Esophagus muscularis mucosa (tissue), 4 donors: ENCODE measurements around the gene RAI14. TPM values are rescaled to one million over a fixed set of nuclear protein-coding genes. Genes with fewer than 3 reads are reported as not detected.
"Not testable (repeated sequence)": the region's sequence is repeated elsewhere in the genome, so short reads cannot be mapped to it uniquely, and the experiment has no call there.

Experiments
- DNase-seq: peaks from one replicate; pipeline ENCODE4 v3.0.0-alpha.2; 2017; ENCODE audit errors: extremely low spot score
- H3K27ac ChIP-seq, 4 donors: fragments of 200-600 bp; sonication (generic); replicated peaks in 1 of 4; 1 replicate in 3 of 4; 2 replicates in 1 of 4; pipeline ENCODE4 v1.5.1; 2016 to 2019; ENCODE audit warnings: mild to moderate bottlenecking in 1 of 4
- H3K27me3 ChIP-seq, 4 donors: fragments of 200-600 bp; sonication (generic); one replicate each; pipeline versions ENCODE4 v1.5.1 to v1.6.0; 2016 to 2019
- H3K36me3 ChIP-seq, 4 donors: fragments of 200-600 bp; sonication (generic); one replicate each; pipeline ENCODE4 v1.5.1; 2016 to 2019
- H3K4me1 ChIP-seq, 4 donors: fragments of 200-600 bp; sonication (generic); one replicate each; pipeline ENCODE4 v1.5.1; 2016 to 2019
- H3K4me3 ChIP-seq, 4 donors: fragments of 200-600 bp; sonication (generic); 1 replicate in 2 of 4; 2 replicates in 2 of 4; pipeline ENCODE4 v1.5.1; 2016 to 2019; ENCODE audit warnings: mild to moderate bottlenecking in 4 of 4, moderate library complexity in 1 of 4
- H3K9me3 ChIP-seq, 4 donors: fragments of 200-600 bp; sonication (generic); 1 replicate in 3 of 4; 2 replicates in 1 of 4; pipeline ENCODE4 v1.5.1; 2016 to 2019
- CTCF ChIP-seq, 3 experiments: fragments of 200-600 bp in 2 of 3; fragments of 450-650 bp in 1 of 3; sonication (generic) in 2 of 3; IDR thresholded peaks; one replicate each; pipeline ENCODE4 v1.5.1; 2017 to 2019; ENCODE audit warnings: antibody characterized with exemption in 3 of 3, mild to moderate bottlenecking in 2 of 3, moderate library complexity in 1 of 3
- EP300 ChIP-seq: sonication (generic); formaldehyde crosslinking; IDR thresholded peaks from one replicate; pipeline ENCODE4 v1.6.1; 2017; ENCODE audit warnings: antibody characterized with exemption
- POLR2A ChIP-seq: fragments of 450-650 bp; IDR thresholded peaks from one replicate; pipeline ENCODE4 v1.6.1; 2017; ENCODE audit warnings: antibody characterized with exemption, moderate library complexity, mild to moderate bottlenecking, low read depth
- POLR2AphosphoS5 ChIP-seq, 2 donors: sonication (generic); formaldehyde crosslinking; IDR thresholded peaks; one replicate each; pipeline ENCODE4 v1.6.1; 2017; ENCODE audit warnings: antibody characterized with exemption in 2 of 2
- WGBS: methylation state at CpG from one replicate; pipeline ENCODE4 v1.1.5; 2018; 5-methylcytosine and 5-hydroxymethylcytosine counted together
- intact Hi-C: fragments of 100-400 bp; cut with DNase I; formaldehyde crosslinking; loops from one replicate; pipeline ENCODE4 v1.15.1; 2023
- total RNA-seq, 4 donors: library from RNA; depleted of rRNA; stranded (reverse); fragments of >200 nt; gene quantifications; one replicate each; pipeline versions ENCODE4 v1.1.0 to v1.2.1, GENCODE V29; 2016

RAI14 gene
- total RNA-seq, 4 donors from 2014 or later, result 57.3 to 76.4 (median 68.1) TPM

GRCh38 chr5:34751807-34752736 lies 95.9 kb downstream of the RAI14 start:
- 94% methylated on average over 15 of the region's 15 CpGs for WGBS
- H3K27me3 ChIP-seq, result no peaks in the 10 kb centered on the region
- TF ChIP-seq EP300, result no peak
- no peak for TF ChIP-seq CTCF (IDR thresholded peaks at IDR 0.05)
- TF ChIP-seq POLR2AphosphoS5 (IDR thresholded peaks at IDR 0.05), result no peak
- no peak for TF ChIP-seq POLR2A
- H3K9me3 ChIP-seq, result no peaks in the 10 kb centered on the region
- intact Hi-C loops, result no loop called here
- peaks cover 0 to under 1% (median 0%) of the 10 kb centered on the region in 4 donors for H3K36me3 ChIP-seq
- DNase-seq, result no peak
- H3K4me1 ChIP-seq, result peaks cover 0 to 16% (median 10%) of the 10 kb centered on the region in 4 donors
- H3K27ac ChIP-seq, result no peak overlapping the region
- no peak overlapping the region for H3K4me3 ChIP-seq

GRCh38 chr5:34753236-34753635 lies 97.1 kb downstream of the RAI14 start:
- H3K27ac ChIP-seq, H3K4me3 ChIP-seq, H3K27me3 ChIP-seq, intact Hi-C loops, H3K36me3 ChIP-seq, DNase-seq, H3K9me3 ChIP-seq: not testable (repeated sequence)
- H3K4me1 ChIP-seq, result peaks cover 0 to 16% (median 10%) of the 10 kb centered on the region in 4 donors
- 95% methylated on average over 2 of the region's 2 CpGs for WGBS

- Histone ChIP-seq H3K36me3 (peaks cover 0 to 32% (median 5%) of the 10 kb centered on the region in 4 donors), H3K27ac (no peak overlapping the region), H3K27me3 (no peaks in the 10 kb centered on the region), H3K4me1 (no peaks in the 10 kb centered on the region), H3K9me3 (no peaks in the 10 kb centered on the region), H3K4me3 (no peak overlapping the region)
- intact Hi-C loops, result no loop called here
- TF ChIP-seq CTCF (IDR thresholded peaks at IDR 0.05) (no peak), EP300 (no peak), POLR2A (no peak), POLR2AphosphoS5 (IDR thresholded peaks at IDR 0.05) (no peak)
- WGBS, result 79% methylated on average over 4 of the region's 4 CpGs
- DNase-seq, result no peak
Measured at GRCh38 chr5:34755926-34756325, 99.8 kb downstream of the RAI14 start.

- intact Hi-C loops, result no loop called here
- Histone ChIP-seq H3K36me3 (peaks cover 0 to 39% (median 5%) of the 10 kb centered on the region in 4 donors), H3K9me3 (no peaks in the 10 kb centered on the region), H3K27me3 (no peaks in the 10 kb centered on the region), H3K27ac (no peak overlapping the region), H3K4me1 (peaks cover 0 to 3% (median 1%) of the 10 kb centered on the region in 4 donors), H3K4me3 (no peak overlapping the region)
- WGBS, result 81% methylated on average over 20 of the region's 20 CpGs
- no peak for DNase-seq
- TF ChIP-seq POLR2AphosphoS5 (IDR thresholded peaks at IDR 0.05) (no peak), EP300 (no peak), CTCF (IDR thresholded peaks at IDR 0.05) (no peak), POLR2A (no peak)
Measured at GRCh38 chr5:34756781-34757624, 100.9 kb downstream of the RAI14 start.

GRCh38 chr5:34758514-34758913 lies 102.4 kb downstream of the RAI14 start:
- no peak for TF ChIP-seq POLR2A
- no peak for TF ChIP-seq POLR2AphosphoS5 (IDR thresholded peaks at IDR 0.05)
- no peak for TF ChIP-seq CTCF (IDR thresholded peaks at IDR 0.05)
- no peak for TF ChIP-seq EP300
- H3K36me3 ChIP-seq, result peaks cover 0 to 39% (median 5%) of the 10 kb centered on the region in 4 donors
- H3K4me1 ChIP-seq, result peaks cover 0 to 17% (median 8%) of the 10 kb centered on the region in 4 donors
- H3K4me3 ChIP-seq, result no peak overlapping the region
- H3K9me3 ChIP-seq, result no peaks in the 10 kb centered on the region
- WGBS, result 81% methylated on average over 3 of the region's 3 CpGs
- intact Hi-C loops, result no loop called here
- no peak for DNase-seq
- H3K27me3 ChIP-seq, result no peaks in the 10 kb centered on the region
- H3K27ac ChIP-seq, result no peak overlapping the region

GRCh38 chr5:34759213-34759612 lies 103.1 kb downstream of the RAI14 start:
- 90% methylated on average over 5 of the region's 5 CpGs for WGBS
- Histone ChIP-seq H3K4me1 (peaks cover 0 to 17% (median 8%) of the 10 kb centered on the region in 4 donors), H3K36me3 (peaks cover 0 to 39% (median 5%) of the 10 kb centered on the region in 4 donors)
- intact Hi-C loops, H3K27me3 ChIP-seq, DNase-seq, H3K27ac ChIP-seq, H3K4me3 ChIP-seq, H3K9me3 ChIP-seq: not testable (repeated sequence)
